Psoas muscle (tissue), 8 donors: ENCODE results near the gene C2CD2L. TPM values are rescaled to one million over a fixed set of nuclear protein-coding genes. Genes with fewer than 3 reads are reported as not detected.
"Not testable (repeated sequence)": the region's sequence is repeated elsewhere in the genome, so short reads cannot be mapped to it uniquely, and the experiment has no call there.

Experiments used
- ATAC-seq, 4 donors: fragments of 200-7000 bp; cut with Tn5 transposase; one replicate each; pipeline ENCODE4 v1.9.1; 2020; ENCODE audit warnings: moderate library complexity in 3 of 4, mild to moderate bottlenecking in 2 of 4
- DNase-seq, 2 donors: peaks; one replicate each; pipeline ENCODE4 v3.0.0-alpha.2; 2020
- H3K27ac ChIP-seq: fragments of 200-600 bp; one replicate; pipeline ENCODE4 v1.8.0; 2022
- H3K27me3 ChIP-seq, 3 donors: fragments of 200-600 bp in 1 of 3; one replicate each; pipeline versions ENCODE4 v1.6.1 to v1.8.0; 2013 to 2022; ENCODE audit warnings: low read length in 2 of 3, mild to moderate bottlenecking in 2 of 3, moderate library complexity in 1 of 3; ENCODE audit not compliant: insufficient read depth in 3 of 3
- H3K36me3 ChIP-seq, 2 donors: fragments of 200-600 bp in 1 of 2; one replicate each; pipeline versions ENCODE4 v1.6.1 to v1.8.0; 2013 to 2022; ENCODE audit warnings: low read depth in 1 of 2, mild to moderate bottlenecking in 1 of 2, moderate library complexity in 1 of 2; ENCODE audit not compliant: insufficient read depth in 1 of 2
- H3K4me1 ChIP-seq: fragments of 200-600 bp; one replicate; pipeline ENCODE4 v1.8.0; 2022
- H3K4me3 ChIP-seq: fragments of 200-600 bp; one replicate; pipeline ENCODE4 v1.8.0; 2022; ENCODE audit warnings: mild to moderate bottlenecking
- H3K9me3 ChIP-seq: fragments of 200-600 bp; one replicate; pipeline ENCODE4 v1.8.0; 2022
- WGBS, 3 donors: extraction: QIAGEN DNeasy Blood & Tissue Kit; methylation state at CpG; one replicate each; pipeline versions ENCODE4 v1.1.6 to v1.1.7; 2013; 5-methylcytosine and 5-hydroxymethylcytosine counted together
- intact Hi-C, 2 donors: fragments of 100-400 bp; cut with DNase I; formaldehyde crosslinking; loops; one replicate each; pipeline versions ENCODE4 v1.11.0 to v1.14.2; 2022
- long read RNA-seq, 2 donors: library from polyadenylated mRNA; unstranded; transcript quantifications; one replicate each; pipeline ENCODE4 v2.0.0, GENCODE V29; 2021
- polyA plus RNA-seq, 3 donors: library from polyadenylated mRNA; stranded (reverse); fragments of 200-250 nt; gene quantifications; one replicate each; pipeline ENCODE4 v1.2.3, GENCODE V29; 2013
- total RNA-seq, 4 donors: library from RNA; stranded (reverse); fragmentation: NEBNext Ultra II Directional in 2 of 4; extraction: Animal tissue kit (Norgen Biotek cat#: 25700) in 2 of 4; gene quantifications; one replicate each; pipeline versions ENCODE4 v1.2.1 to v1.2.4, GENCODE V29; 2021 to 2023
- TF ChIP-seq, protein P1 (sequence below): fragments of 200-600 bp; IDR thresholded peaks from one replicate; pipeline ENCODE4 v1.8.0; 2022; ENCODE audit warnings: antibody characterized with exemption
- donor health status: healthy with polysubstance abuse.
- donor health status: DM: no; HTN: no; CAD: no; lungs with moderate emphysema.
- donor health status: Bipolar disorder and iron deficiency.
- donor health status: healthy.
- donor health status: DM: yes; HTN: yes; CAD: no.
- donor health status: DM: no; HTN: no; CAD: no.
- donor health status: DM: no; HTN: no; CAD: no.
- donor health status: DM: yes; HTN: yes; CAD: no.

The C2CD2L gene
- total RNA-seq (10 to 100 TPM; 10.9 to 16.8 (median 15.0) TPM), polyA plus RNA-seq (10 to 100 TPM; 14.5 to 28.7 (median 15.2) TPM)
- long read RNA-seq, donor 1, full-length matches to known transcripts = 3 of 5 reads
- long read RNA-seq, donor 1, partial matches to known transcripts = 1 of 5 reads
- long read RNA-seq, donor 1, other reads (novel, unspliced or antisense) = 1 of 5 reads
- long read RNA-seq, donor 2, full-length matches to known transcripts = 21 of 30 reads
- long read RNA-seq, donor 2, partial matches to known transcripts = 5 of 30 reads
- long read RNA-seq, donor 2, other reads (novel, unspliced or antisense) = 4 of 30 reads

GRCh38 chr11:119106564-119107537, at the start of gene C2CD2L:
C2CD2L (plus strand) TSS chr11:119107344; CDS start chr11:119107742, 398 bp downstream.
- peak within 1 kb of the TSS; percentile 100 for H3K4me3 ChIP-seq

DNA sequence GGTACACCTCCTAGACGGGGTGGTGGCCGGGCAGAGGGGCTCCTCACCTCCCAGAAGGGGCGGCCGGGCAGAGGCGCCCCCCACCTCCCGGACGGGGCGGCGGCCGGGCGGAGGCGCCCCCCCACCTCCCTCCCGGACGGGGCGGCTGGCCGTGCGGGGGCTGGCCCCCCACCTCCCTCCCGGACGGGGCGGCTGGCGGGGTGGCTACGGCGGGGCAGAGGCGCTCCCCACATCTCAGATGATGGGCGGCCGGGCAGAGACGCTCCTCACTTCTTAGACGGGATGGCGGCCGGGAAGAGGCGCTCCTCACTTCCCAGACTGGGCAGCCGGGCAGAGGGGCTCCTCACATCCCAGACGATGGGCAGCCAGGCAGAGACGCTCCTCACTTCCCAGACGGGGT, 48.0 kb upstream of the C2CD2L start:
- not testable (repeated sequence) for H3K27ac ChIP-seq

More at GRCh38 chr11:119106564-119107537, at the start of gene C2CD2L:
- 1% methylated on average over 32 to 49 of the region's 49 CpGs for WGBS, 3 donors
- Histone ChIP-seq H3K27me3 (no peaks in the 10 kb centered on the region), H3K9me3 (no peaks in the 10 kb centered on the region), H3K27ac (peak within 1 kb of the TSS; percentile 80), H3K4me1 (peaks cover 30% of the 10 kb centered on the region), H3K36me3 (peaks cover 0 to 16% of the 10 kb centered on the region in 2 donors)
- TF ChIP-seq, protein P1, sequence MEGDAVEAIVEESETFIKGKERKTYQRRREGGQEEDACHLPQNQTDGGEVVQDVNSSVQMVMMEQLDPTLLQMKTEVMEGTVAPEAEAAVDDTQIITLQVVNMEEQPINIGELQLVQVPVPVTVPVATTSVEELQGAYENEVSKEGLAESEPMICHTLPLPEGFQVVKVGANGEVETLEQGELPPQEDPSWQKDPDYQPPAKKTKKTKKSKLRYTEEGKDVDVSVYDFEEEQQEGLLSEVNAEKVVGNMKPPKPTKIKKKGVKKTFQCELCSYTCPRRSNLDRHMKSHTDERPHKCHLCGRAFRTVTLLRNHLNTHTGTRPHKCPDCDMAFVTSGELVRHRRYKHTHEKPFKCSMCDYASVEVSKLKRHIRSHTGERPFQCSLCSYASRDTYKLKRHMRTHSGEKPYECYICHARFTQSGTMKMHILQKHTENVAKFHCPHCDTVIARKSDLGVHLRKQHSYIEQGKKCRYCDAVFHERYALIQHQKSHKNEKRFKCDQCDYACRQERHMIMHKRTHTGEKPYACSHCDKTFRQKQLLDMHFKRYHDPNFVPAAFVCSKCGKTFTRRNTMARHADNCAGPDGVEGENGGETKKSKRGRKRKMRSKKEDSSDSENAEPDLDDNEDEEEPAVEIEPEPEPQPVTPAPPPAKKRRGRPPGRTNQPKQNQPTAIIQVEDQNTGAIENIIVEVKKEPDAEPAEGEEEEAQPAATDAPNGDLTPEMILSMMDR = no peak
- intact Hi-C loops = no loop called here
- ATAC-seq (peak; percentile 95 to 96 (median 96)), DNase-seq (peak; percentile 92 to 95)

DNA sequence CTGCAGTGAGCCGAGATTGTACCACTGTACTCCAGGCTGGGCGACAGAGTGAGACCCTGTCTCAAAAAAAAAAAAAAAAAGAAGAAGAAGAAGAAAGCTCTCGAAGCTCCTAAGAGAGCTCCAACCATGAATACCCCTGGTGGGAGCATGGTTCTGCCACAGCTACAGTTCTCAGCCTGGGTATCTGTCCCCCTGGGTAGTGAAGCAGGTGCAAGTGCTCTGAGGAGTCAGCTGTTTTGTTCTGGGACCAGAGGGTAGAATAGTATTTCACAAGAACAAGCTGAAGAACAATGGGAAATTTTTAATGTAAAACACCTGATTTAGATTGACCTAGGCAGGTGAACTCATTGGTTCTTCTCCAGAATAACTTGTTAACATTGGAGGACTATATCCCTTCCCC, 45.9 kb upstream of the C2CD2L start:
- DNase-seq = no peak
- intact Hi-C loops = no loop called here
- H3K4me1 ChIP-seq = peaks cover 24% of the 10 kb centered on the region

More for the DNA sequence above, 48.0 kb upstream of the C2CD2L start:
- ATAC-seq, intact Hi-C loops, H3K27me3 ChIP-seq, H3K9me3 ChIP-seq, DNase-seq, H3K4me3 ChIP-seq: not testable (repeated sequence)
- 82 to 88% (median 88%) methylated on average over 15 to 29 of the region's 35 CpGs for WGBS, 3 donors
- Histone ChIP-seq H3K36me3 (peaks cover 3 to 24% of the 10 kb centered on the region in 2 donors), H3K4me1 (peaks cover 24% of the 10 kb centered on the region)

GRCh38 chr11:119062779-119063178, 44.4 kb upstream of the C2CD2L start:
- ATAC-seq (no peak), DNase-seq (peak in 1 of 2 donors; percentile 46)
- Histone ChIP-seq H3K27me3 (no peaks in the 10 kb centered on the region), H3K4me3 (no peak overlapping the region), H3K4me1 (peaks cover 28% of the 10 kb centered on the region), H3K9me3 (no peaks in the 10 kb centered on the region), H3K36me3 (peaks cover 0 to 23% of the 10 kb centered on the region in 2 donors), H3K27ac (no peak overlapping the region)
- TF ChIP-seq, protein P1 = no peak
- intact Hi-C loops = no loop called here
- WGBS, 3 donors = 36 to 64% (median 43%) methylated on average over 5 of the region's 5 CpGs

More for the DNA sequence above, 45.9 kb upstream of the C2CD2L start:
- Histone ChIP-seq H3K4me3 (no peak overlapping the region), H3K27ac (no peak overlapping the region), H3K9me3 (no peaks in the 10 kb centered on the region), H3K27me3 (no peaks in the 10 kb centered on the region), H3K36me3 (peaks cover 0 to 23% of the 10 kb centered on the region in 2 donors)
- WGBS, 3 donors = 87 to 92% (median 89%) methylated on average over 3 of the region's 3 CpGs
- TF ChIP-seq, protein P1 = no peak
- no peak for ATAC-seq

DNA sequence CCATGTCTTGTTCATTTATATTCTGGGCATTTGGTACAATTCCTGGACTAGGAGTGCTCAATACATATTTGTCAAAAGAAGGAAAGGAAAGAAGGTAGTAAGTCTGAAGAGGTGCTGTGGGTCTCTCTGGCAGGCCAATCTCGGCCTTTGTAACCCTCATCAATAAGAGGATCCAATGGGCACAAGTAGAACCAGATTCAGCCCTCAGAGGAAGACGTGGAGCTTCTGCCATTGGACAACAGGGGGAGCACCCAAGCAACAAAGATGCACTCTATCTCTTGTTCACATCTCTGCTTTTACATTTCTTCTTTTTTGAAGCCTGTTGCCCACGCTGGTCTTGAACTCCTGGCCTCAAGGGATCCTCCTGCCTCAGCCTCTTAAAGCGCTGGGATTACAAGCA, 41.8 kb upstream of the C2CD2L start:
- ATAC-seq (no peak), DNase-seq (no peak)
- Histone ChIP-seq H3K27ac (no peak overlapping the region), H3K9me3 (no peaks in the 10 kb centered on the region), H3K27me3 (no peaks in the 10 kb centered on the region), H3K36me3 (peaks cover 4 to 37% of the 10 kb centered on the region in 2 donors), H3K4me1 (peaks cover 31% of the 10 kb centered on the region), H3K4me3 (no peak overlapping the region)
- 56 to 69% (median 61%) methylated on average over 4 of the region's 4 CpGs for WGBS, 3 donors
- TF ChIP-seq, protein P1 = peak; percentile 20
- intact Hi-C loops = no loop called here
